Ovary (tissue), 3 donors: ENCODE results near the gene MBD5.

Source experiments
- CTCF ChIP-seq, 3 donors: fragments of 450-650 bp in 2 of 3; fragments of 200-600 bp in 1 of 3; IDR thresholded peaks; one replicate each; pipeline versions ENCODE4 v1.5.1 to v1.8.0; 2016 to 2022; ENCODE audit warnings: antibody characterized with exemption in 3 of 3, mild to moderate bottlenecking in 1 of 3
- POLR2A ChIP-seq: fragments of 450-650 bp; IDR thresholded peaks from one replicate; pipeline ENCODE4 v1.6.1; 2017; ENCODE audit warnings: antibody characterized with exemption, mild to moderate bottlenecking, moderate library complexity
- donor health status: DM: no; HTN: no; CAD: no.

GRCh38 chr2:148555622-148556294, 534.9 kb downstream of the MBD5 start:
- no peak for TF ChIP-seq CTCF (IDR thresholded peaks at IDR 0.05)
- no peak for TF ChIP-seq POLR2A
